ENCODE results near the gene GPR161.

- TF ChIP-seq CTCF (IDR thresholded peaks at IDR 0.05) (no peak), ZFX (IDR thresholded peaks at IDR 0.05; ENCODE audit: borderline replicate concordance) (no peak)
Observed at GRCh38 chr1:168178227-168178637, 41.5 kb upstream of the GPR161 start.

All from 22Rv1 (cell line).